GM12891 (cell line): ENCODE data around the gene EYA2.
"Not testable (repeated sequence)": the region's sequence is repeated elsewhere in the genome, so short reads cannot be mapped to it uniquely, and the experiment has no call there.

Experiments used
- DNase-seq: peaks from one replicate; pipeline ENCODE4 v3.0.0; 2011; ENCODE audit warnings: low spot score; ENCODE audit not compliant: insufficient read length
- FAIRE-seq: peaks from 2 replicates; lab custom pipeline; 2011; peaks lifted over from hg19 to GRCh38; lab: Jason Lieb, UNC
- PAX5 ChIP-seq: IDR thresholded peaks from 2 replicates; pipeline ENCODE4 v1.6.1; 2011; ENCODE audit warnings: low read length, moderate library complexity, mild to moderate bottlenecking; ENCODE audit not compliant: insufficient read depth, severe bottlenecking
- POLR2A ChIP-seq: IDR thresholded peaks from 2 replicates; pipeline ENCODE4 v1.6.1; 2011; ENCODE audit warnings: low read depth, low read length, control low read depth
- POLR2AphosphoS5 ChIP-seq: IDR thresholded peaks from 2 replicates; pipeline ENCODE4 v1.6.1; 2011; ENCODE audit warnings: low read depth, low read length, control low read depth
- POU2F2 ChIP-seq: IDR thresholded peaks from 2 replicates; pipeline ENCODE4 v1.6.1; 2011; ENCODE audit warnings: low read depth, mild to moderate bottlenecking, control low read depth, low read length, moderate library complexity
- SPI1 ChIP-seq: IDR thresholded peaks from 2 replicates; pipeline ENCODE4 v1.6.1; 2011; ENCODE audit warnings: low read depth, low read length, control low read depth
- TAF1 ChIP-seq: IDR thresholded peaks from 2 replicates; pipeline ENCODE4 v1.6.1; 2011; ENCODE audit warnings: low read depth, low read length, control low read depth

EYA2 gene

GRCh38 chr20:47198254-47198671 is 303.6 kb downstream of the EYA2 start:
- DNase-seq (no peak), FAIRE-seq (no peak)
- TF ChIP-seq POLR2AphosphoS5 (no peak), SPI1 (no peak), POU2F2 (no peak), TAF1 (no peak), POLR2A (no peak), PAX5 (no peak)

- FAIRE-seq (no peak), DNase-seq (no peak)
- no peak for TF ChIP-seq POLR2AphosphoS5
- no peak for TF ChIP-seq POU2F2
- TF ChIP-seq PAX5 = no peak
- TF ChIP-seq POLR2A = no peak
- no peak for TF ChIP-seq SPI1
- no peak for TF ChIP-seq TAF1
Measured at GRCh38 chr20:47198996-47199552, 304.4 kb downstream of the EYA2 start.

- no peak for TF ChIP-seq SPI1
- no peak for TF ChIP-seq POLR2AphosphoS5
- TF ChIP-seq POLR2A = no peak
- TF ChIP-seq POU2F2 = no peak
- TF ChIP-seq TAF1 = no peak
- no peak for TF ChIP-seq PAX5
- FAIRE-seq (no peak), DNase-seq (no peak)
Measured at GRCh38 chr20:47201074-47201730, 306.6 kb downstream of the EYA2 start.

GRCh38 chr20:47202733-47203667 is 308.4 kb downstream of the EYA2 start:
- TF ChIP-seq POLR2AphosphoS5 = no peak
- TF ChIP-seq POLR2A = no peak
- no peak for TF ChIP-seq TAF1
- no peak for TF ChIP-seq POU2F2
- TF ChIP-seq SPI1 = no peak
- TF ChIP-seq PAX5 = no peak
- FAIRE-seq (no peak), DNase-seq (no peak)

GRCh38 chr20:47204008-47204849 is 309.6 kb downstream of the EYA2 start:
- TF ChIP-seq POLR2A = no peak
- TF ChIP-seq POLR2AphosphoS5 = no peak
- TF ChIP-seq SPI1 = no peak
- TF ChIP-seq PAX5 = no peak
- no peak for TF ChIP-seq POU2F2
- TF ChIP-seq TAF1 = no peak
- DNase-seq (no peak), FAIRE-seq (no peak)

GRCh38 chr20:47204850-47205122 is 310.1 kb downstream of the EYA2 start:
- FAIRE-seq, DNase-seq: not testable (repeated sequence)

- no peak for FAIRE-seq
- no peak for DNase-seq
Measured at GRCh38 chr20:47205577-47206123, 311.0 kb downstream of the EYA2 start.

GRCh38 chr20:47206552-47206951 is 311.9 kb downstream of the EYA2 start:
- not testable (repeated sequence) for FAIRE-seq, DNase-seq

More at GRCh38 chr20:47205577-47206123, 311.0 kb downstream of the EYA2 start:
- no peak for TF ChIP-seq POU2F2
- no peak for TF ChIP-seq TAF1
- no peak for TF ChIP-seq SPI1
- no peak for TF ChIP-seq PAX5
- TF ChIP-seq POLR2AphosphoS5 = no peak
- TF ChIP-seq POLR2A = no peak

- TF ChIP-seq SPI1 = no peak
- 0 out of 2 replicates have a peak, but pooled peaks have one; percentile 7 for TF ChIP-seq POLR2A
- no peak for TF ChIP-seq POU2F2
- no peak for TF ChIP-seq PAX5
- no peak for TF ChIP-seq TAF1
- DNase-seq (no peak), FAIRE-seq (no peak)
Measured at GRCh38 chr20:47206962-47207641, 312.5 kb downstream of the EYA2 start.
